NCI-H187 treated with DMSO at 0.1 percent for 48 hours (cell line): ENCODE results near the gene DEAF1.

Experiments
- DNase-seq: peaks from one replicate; lab custom pipeline; 2025; lab: John Stamatoyannopoulos, UW

DEAF1 gene

GRCh38 chr11:643849-644738 lies 50.9 kb downstream of the DEAF1 start:
- no peak for DNase-seq

- no peak for DNase-seq
Observed at GRCh38 chr11:643366-643765, 51.7 kb downstream of the DEAF1 start.

GRCh38 chr11:641806-642370 lies 53.1 kb downstream of the DEAF1 start:
- no peak for DNase-seq

GRCh38 chr11:640021-640706 lies 54.9 kb downstream of the DEAF1 start:
- no peak for DNase-seq

- no peak for DNase-seq
Observed at GRCh38 chr11:639332-639955, 55.6 kb downstream of the DEAF1 start.

GRCh38 chr11:638631-639331 lies 56.2 kb downstream of the DEAF1 start:
- no peak for DNase-seq

GRCh38 chr11:637593-638521 lies 57.2 kb downstream of the DEAF1 start:
- no peak for DNase-seq

- DNase-seq: no peak
Observed at GRCh38 chr11:637333-637592, 57.8 kb downstream of the DEAF1 start.

GRCh38 chr11:636511-637332 lies 58.3 kb downstream of the DEAF1 start, which contains the start of gene DRD4:
DRD4 (plus strand) TSS chr11:637269; CDS start chr11:637305, 36 bp downstream.
- no peak for DNase-seq

- no peak for DNase-seq
Observed at GRCh38 chr11:635945-636510, 59.0 kb downstream of the DEAF1 start.

GRCh38 chr11:630871-631270 lies 64.2 kb downstream of the DEAF1 start:
- DNase-seq: no peak

GRCh38 chr11:629237-629583 lies 65.8 kb downstream of the DEAF1 start:
- DNase-seq: peak; percentile 4

- no peak for DNase-seq
Observed at GRCh38 chr11:628056-628455, 67.0 kb downstream of the DEAF1 start.

- no peak for DNase-seq
Observed at GRCh38 chr11:627308-627576, 67.8 kb downstream of the DEAF1 start.

- no peak for DNase-seq
Observed at GRCh38 chr11:626475-627307, 68.3 kb downstream of the DEAF1 start, which contains the start of gene SCT. SCT (minus strand) TSS chr11:627181; CDS start chr11:627143, 38 bp downstream.

- no peak for DNase-seq
Observed at GRCh38 chr11:625636-626268, 69.3 kb downstream of the DEAF1 start.

GRCh38 chr11:624705-625635 lies 70.1 kb downstream of the DEAF1 start, which contains the start of gene CDHR5:
CDHR5 (minus strand) TSS chr11:624955; CDS start chr11:624902, 53 bp downstream.
- no peak for DNase-seq
